ENCODE measurements around the gene PLPP1.

The PLPP1 gene

GRCh38 chr5:55446640-55447351, 88.0 kb downstream of the PLPP1 start:
- no peak for DNase-seq (ENCODE audit: low spot score)

GRCh38 chr5:55445791-55446190, 89.0 kb downstream of the PLPP1 start:
- DNase-seq (ENCODE audit: low spot score): no peak

GRCh38 chr5:55441954-55442353, 92.8 kb downstream of the PLPP1 start:
- DNase-seq (ENCODE audit: low spot score): no peak

- no peak for DNase-seq (ENCODE audit: low spot score)
These were observed 93.5 kb downstream of the PLPP1 start for GRCh38 chr5:55441107-55441771.

DNA sequence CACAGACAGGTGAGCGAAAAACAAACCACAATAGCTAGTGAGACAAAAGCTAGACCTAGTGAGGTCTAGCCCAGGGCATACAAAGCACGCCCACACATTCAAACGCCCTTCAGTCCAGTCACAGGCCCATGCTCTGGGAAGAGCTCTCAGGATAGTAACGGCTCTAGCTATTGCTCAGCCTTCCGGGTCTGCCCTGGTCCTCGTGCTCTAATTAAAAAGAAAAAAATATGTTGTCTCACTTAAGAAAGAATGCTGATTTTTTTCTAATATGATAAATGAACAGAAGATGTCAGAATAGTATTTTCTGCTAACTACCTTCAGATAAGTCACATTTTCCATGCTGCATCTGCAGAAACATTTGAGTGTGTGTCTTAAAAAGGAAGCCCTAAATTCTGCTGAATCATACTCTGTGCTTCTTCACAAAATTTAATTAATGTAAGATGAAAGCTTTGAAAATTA, 94.5 kb downstream of the PLPP1 start:
- no peak for DNase-seq (ENCODE audit: low spot score)

DNA sequence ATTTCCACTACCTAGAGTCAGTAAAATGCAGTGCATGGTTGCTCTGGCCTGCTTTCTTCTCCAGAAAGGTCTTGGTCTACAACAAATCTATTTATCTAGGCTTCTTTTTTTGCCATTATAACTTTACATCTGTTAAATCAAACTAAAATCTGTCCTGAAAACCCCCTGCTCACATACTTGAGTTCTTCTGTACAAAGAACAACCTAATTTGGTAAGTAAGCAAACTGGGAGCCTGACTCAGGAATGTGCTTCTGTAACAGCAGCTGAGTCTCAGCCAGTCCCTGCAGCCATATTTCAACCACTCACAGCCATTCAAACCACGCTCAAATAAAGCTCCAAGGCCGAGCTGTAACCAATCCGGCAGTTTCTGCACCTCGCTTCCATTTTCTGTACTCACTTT, 95.8 kb downstream of the PLPP1 start:
- DNase-seq (ENCODE audit: low spot score): no peak

GRCh38 chr5:55437859-55438206, 96.9 kb downstream of the PLPP1 start:
- no peak for DNase-seq (ENCODE audit: low spot score)

DNA sequence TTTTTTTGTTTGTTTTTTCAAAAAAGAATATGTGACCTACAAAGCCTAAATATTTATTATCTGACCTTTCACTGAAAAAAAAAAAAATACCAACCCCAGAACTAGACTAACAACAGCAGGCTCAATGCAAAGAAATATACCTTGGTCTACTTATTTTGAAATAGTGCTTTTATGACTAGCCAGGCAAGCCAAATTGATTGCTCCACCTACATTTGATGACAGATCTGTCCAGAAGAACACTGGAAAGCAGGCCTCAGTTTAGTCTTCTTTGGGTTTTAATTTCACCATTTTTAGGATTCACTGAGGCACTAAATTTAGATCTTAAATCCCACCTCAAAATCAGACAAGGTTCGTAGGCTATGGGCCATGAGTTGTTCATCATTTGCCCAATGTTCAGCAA, 97.3 kb downstream of the PLPP1 start:
- DNase-seq (ENCODE audit: low spot score): no peak

- DNase-seq (ENCODE audit: low spot score): no peak
These were observed 102.2 kb downstream of the PLPP1 start for GRCh38 chr5:55432549-55432948.

DNA sequence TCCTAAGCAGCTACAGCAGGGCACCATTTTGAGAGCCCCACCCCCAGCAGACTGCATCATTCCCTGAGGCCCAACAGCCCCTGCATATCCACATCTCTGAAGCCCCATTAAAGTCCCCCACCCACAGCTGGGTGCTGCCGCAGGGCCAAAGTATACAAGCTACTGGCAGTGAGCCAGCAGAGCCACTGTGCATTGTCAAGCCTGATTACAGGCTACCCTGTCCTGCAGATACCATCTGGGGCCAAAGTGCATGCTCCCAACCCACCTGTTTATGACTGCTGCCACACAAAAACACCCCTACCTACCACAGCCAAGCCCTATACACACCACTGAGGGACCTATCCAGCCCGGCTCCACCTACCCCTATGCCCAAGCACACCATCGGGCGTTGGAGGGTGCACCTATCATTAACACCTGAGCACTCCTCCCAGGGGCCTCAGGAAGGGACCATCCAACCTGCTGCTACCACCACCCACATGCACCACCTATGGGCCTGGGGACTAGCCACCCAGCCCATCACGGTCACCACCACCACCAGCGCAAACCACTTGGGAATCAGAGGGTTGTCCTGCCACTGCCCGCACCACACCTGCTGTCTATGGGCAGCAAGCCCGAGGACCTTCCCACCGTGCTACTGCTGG, 105.0 kb downstream of the PLPP1 start:
- DNase-seq (ENCODE audit: low spot score): no peak

DNA sequence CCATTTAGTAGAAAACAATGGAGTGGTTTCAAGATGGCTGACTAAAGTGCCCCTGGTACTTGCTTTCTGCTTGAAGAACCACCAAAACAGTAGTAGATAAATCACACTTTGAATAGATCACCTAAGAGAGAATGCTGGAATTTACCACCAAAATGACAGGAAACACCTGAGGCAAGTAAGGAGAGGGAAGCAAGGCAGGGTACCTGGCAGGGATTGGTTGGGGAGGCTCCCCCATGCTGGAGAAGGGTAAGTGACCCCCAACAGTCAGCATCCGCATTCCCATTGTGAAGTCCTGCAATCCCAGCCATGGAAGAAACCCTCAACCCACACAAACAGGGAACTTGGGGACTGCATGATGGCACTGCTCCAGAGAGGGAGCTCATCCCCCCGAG, 105.5 kb downstream of the PLPP1 start:
- DNase-seq (ENCODE audit: low spot score): no peak

- no peak for DNase-seq (ENCODE audit: low spot score)
These were observed 107.6 kb downstream of the PLPP1 start for GRCh38 chr5:55427157-55427556.

- no peak for DNase-seq (ENCODE audit: low spot score)
These were observed 108.3 kb downstream of the PLPP1 start for GRCh38 chr5:55426455-55426854.

- DNase-seq (ENCODE audit: low spot score): no peak
These were observed 113.7 kb downstream of the PLPP1 start for GRCh38 chr5:55421074-55421529.

DNA sequence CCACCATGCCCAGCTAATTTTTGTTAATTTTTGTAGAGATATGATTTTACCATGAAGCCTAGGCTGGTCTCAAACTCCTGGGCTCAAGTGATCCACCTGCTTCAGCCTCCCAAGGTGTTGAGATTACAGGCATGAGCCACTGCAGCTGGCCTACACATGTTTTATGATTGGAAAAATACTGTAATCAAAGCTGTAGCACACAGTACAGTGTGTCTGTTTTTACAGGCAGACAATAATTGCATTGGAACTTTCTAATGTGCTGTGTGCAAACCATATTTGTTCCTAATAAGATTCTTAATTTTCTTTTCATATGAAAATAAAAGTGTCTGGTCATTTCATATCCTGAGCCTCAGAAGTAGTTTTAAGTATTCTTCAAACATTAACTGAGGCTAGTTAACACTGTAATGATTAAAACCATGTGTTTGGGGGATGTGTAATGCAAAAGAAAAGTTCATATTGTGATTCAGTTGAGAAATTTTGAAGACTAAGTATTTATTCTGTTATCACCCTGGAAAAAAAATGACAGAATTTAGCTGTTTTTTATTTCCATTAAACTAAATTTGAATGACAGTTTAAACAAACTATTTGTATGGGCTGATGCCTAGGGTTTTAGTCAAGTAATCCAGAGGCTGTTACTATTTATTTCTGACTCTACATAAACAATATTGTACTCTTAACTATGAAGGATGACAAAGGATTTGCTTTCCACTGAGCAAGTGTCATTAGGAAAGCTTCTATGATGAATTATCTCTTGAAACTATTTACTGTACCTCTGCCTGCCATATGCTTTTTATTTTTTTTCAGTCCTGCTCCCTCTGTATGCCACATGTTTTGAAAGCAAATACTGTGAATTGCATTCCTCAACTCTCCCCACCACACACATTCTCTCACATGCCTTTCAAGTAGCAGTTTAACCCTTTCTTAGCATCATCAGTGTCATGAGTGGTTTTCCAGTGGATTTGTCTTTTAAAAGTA, 115.5 kb downstream of the PLPP1 start:
- DNase-seq (ENCODE audit: low spot score): no peak

GRCh38 chr5:55416306-55416705, 118.5 kb downstream of the PLPP1 start:
- no peak for DNase-seq (ENCODE audit: low spot score)

DNA sequence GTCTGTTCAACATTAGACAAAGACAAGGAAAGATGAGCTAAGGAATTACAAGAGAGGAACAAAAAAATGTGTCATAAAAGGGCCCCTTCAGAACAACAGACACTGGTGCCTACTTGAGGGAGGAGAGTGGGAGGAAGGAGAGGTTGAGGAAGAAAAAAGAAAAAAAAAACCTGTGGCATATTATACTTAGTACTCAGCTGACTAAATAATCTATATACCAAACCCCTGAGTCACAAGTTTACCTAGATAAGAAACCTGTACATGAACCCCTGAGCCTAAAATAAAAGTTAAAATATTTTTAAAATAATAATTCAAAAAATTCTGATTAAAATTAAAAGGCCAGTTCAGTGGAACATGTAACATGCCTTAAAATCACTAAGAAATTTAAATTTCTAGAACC, 119.7 kb downstream of the PLPP1 start:
- DNase-seq (ENCODE audit: low spot score): no peak

DNA sequence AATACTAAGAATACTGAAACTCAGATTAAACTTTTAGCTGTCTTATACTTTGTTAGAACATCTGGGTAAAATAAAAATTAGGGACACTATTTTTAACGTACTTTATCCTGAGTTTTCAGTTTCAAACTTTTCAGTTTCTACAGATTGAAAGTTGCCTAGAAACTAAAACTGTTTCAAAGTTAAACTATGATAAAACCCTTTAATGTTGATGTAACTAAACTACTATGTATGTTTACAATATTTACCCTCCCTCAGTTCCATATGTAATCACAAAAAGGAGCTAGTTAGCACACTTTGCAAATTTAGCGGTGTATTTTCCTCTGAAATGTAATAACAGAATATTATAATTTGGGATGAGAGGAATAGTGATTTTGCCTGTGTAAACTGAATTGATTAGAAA, 121.1 kb downstream of the PLPP1 start:
- DNase-seq (ENCODE audit: low spot score): no peak

DNA sequence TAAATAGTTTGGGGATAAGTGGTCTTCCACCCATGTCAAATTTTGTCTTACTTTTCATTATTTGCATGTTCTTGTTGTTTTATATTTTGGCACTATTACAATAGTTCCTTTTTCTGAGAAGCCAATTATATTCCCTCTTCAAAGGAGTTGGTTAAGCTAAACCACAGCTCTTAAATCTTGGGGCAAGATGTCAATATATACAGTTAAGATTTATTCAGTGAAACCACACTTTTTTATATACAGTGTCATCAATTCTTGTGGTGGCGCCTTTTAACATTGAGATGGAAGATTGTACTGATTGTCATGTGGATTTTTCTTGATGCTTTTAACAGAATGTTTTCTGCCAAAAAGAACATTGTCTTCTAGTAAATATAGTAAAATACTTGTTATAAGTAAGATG, 122.9 kb downstream of the PLPP1 start:
- no peak for DNase-seq (ENCODE audit: low spot score)

- DNase-seq (ENCODE audit: low spot score): no peak
These were observed 123.9 kb downstream of the PLPP1 start for GRCh38 chr5:55410845-55411244.

- DNase-seq (ENCODE audit: low spot score): no peak
These were observed 125.0 kb downstream of the PLPP1 start for GRCh38 chr5:55409775-55410174.

- no peak for DNase-seq (ENCODE audit: low spot score)
These were observed 126.8 kb downstream of the PLPP1 start for GRCh38 chr5:55407984-55408383.

Measured in CD4-positive, alpha-beta T cell treated with Interleukin-15 for 4 hours (primary cell).